ENCODE data around the gene OR12D3.
"Not testable (repeated sequence)": the region's sequence is repeated elsewhere in the genome, so short reads cannot be mapped to it uniquely, and the experiment has no call there.

OR12D3 gene

DNA sequence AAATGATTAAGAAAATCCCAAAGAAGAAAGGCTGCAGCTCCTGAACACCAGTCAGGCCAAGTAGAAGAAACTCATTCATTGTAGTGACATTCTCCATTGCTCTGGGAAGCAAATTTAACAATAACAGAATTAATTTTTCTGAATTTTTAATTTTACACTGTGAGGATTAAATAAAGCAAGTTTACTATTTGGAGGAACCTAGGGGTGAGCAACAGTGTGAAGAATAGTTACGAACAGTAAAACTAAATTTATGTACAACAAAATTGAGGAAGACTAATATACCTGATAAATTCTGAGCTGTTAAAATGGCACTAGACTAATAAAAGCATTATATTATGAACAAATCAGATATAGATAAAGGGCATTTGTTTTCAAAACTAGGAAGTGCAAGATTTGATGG is at the start of gene OR12D3:
Gene OR12D3 (minus strand): TSS at position 101 of the 400 bp plus-strand sequence. CDS start 4 bp downstream, at position 97.
- DNase-seq (ENCODE audit: low read depth in 2 of 3, low spot score in 1 of 3): no peak

DNA sequence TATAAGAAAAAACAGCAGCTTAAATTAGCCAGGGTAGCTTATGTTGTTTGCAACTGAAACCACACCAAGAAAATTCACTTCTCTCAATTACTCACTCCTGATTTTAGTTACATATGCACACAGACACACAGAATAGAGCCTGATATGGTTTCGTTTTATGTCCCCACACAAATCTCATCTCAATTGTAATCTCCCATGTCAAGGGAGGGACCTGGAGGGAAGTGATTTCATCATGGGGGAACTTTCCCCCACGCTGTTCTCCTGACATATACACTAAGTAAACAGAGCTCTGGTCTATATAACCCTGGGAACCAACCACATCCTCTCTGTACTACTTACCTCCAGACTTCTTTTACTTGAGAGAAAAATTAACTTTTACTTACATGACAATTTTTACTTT is 49.5 kb upstream of the OR12D3 start:
- DNase-seq (ENCODE audit: low read depth in 2 of 3, low spot score in 1 of 3): no peak

DNA sequence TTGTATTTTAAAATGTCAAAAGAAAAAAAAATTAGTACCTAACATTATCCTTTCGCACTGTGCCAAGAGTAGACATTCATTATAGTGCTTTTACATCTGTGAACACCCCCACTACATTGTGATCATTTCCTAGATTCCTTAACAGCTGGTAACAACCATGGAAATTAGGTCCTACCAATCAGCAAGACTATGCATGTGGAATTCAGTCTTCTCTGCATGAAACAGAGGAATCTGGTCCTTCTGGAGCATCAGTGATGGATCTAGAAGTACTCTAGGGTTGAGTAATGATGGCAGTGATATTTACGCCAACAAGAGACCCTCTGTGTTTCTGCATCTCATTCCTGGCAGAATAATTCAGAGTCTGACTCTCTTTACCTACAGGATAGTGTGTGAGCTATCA is 49.1 kb upstream of the OR12D3 start:
- no peak for DNase-seq (ENCODE audit: low read depth in 2 of 3, low spot score in 1 of 3)

- no peak for DNase-seq (ENCODE audit: low read depth in 2 of 3, low spot score in 1 of 3)
Observed at GRCh38 chr6:29419516-29419915, 44.4 kb upstream of the OR12D3 start.

GRCh38 chr6:29414588-29414987 is 39.5 kb upstream of the OR12D3 start, which contains the start of gene OR12D1:
Gene OR12D1, plus strand, starts transcription at chr6:29414928.
- no peak for DNase-seq (ENCODE audit: low read depth in 2 of 3, low spot score in 1 of 3)

- DNase-seq (ENCODE audit: low read depth in 2 of 3, low spot score in 1 of 3): no peak
Observed at GRCh38 chr6:29403801-29404200, 28.7 kb upstream of the OR12D3 start.

DNA sequence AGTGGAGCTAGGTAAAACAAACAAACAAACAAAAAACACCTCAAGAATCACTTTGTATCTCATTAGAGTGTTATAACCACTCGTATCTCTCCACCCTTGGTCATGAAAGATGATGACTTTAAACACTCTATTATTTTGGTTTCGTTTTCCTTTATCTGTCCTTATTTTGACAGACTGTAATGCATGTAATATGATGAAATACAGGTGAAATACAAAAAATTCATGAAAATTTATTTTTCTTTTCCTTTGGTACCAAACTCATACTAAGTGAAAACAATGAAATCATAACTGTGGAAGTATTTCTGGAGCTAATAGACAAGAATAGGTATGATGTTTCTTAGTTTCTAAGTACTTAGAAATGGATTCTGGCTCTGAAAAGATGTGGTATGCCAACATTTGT is 24.4 kb upstream of the OR12D3 start:
- no peak for DNase-seq (ENCODE audit: low read depth in 2 of 3, low spot score in 1 of 3)

DNA sequence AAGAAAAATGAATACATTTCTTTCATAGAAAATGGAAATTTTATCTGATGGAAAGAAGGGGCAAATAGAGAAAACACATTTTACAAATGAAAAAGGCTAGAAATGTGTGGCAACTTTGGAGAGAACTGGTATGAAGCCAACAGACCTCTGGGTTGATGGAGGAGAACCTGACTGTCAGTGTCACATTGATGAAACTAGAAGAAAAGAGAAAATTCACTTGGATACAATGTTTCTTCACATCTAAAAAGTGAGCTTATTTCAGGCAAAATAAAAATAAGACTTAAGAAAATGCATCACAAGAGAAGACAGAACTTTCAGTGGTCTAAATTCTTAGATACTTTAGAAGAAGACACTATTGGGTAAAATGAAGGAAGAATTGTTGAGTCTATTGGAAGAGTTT is 20.2 kb upstream of the OR12D3 start, which contains the start of gene OR12D2:
Gene OR12D2 (plus strand): TSS at position 301 of the 400 bp plus-strand sequence. CDS start 1,069 bp downstream, outside the sequence.
- DNase-seq (ENCODE audit: low read depth in 2 of 3, low spot score in 1 of 3): no peak

GRCh38 chr6:29388533-29388932 is 13.4 kb upstream of the OR12D3 start:
- DNase-seq (ENCODE audit: low read depth in 2 of 3, low spot score in 1 of 3): no peak

DNA sequence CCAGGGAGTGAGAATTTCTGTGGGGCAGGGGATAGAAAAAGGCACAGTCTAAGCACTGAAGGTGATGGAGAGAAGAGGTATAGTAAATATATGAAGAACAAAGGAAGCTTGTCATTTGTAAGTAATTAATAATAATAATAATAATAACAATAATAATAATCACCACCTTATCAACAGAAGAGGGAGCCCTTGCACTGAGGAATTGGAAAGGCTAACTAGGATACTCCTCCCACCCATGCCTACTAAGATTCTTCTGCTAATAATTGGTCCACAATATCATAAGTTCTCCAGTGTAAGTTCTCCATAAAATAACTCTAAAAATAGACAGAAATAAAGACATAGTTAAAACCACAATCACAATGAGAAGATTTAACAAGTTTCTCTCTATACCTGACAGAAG is 912 bp upstream of the OR12D3 start:
- DNase-seq (ENCODE audit: low read depth in 2 of 3, low spot score in 1 of 3): no peak

GRCh38 chr6:29368765-29369164 is 6.3 kb downstream of the OR12D3 start, which contains the start of gene OR5V1:
Gene OR5V1, minus strand, starts transcription at chr6:29368865. Its CDS starts 12,670 bp downstream, at chr6:29356195.
- DNase-seq (ENCODE audit: low read depth in 2 of 3, low spot score in 1 of 3): no peak

- DNase-seq (ENCODE audit: low read depth in 2 of 3, low spot score in 1 of 3): no peak
Observed at GRCh38 chr6:29355603-29356002, 19.5 kb downstream of the OR12D3 start.

DNA sequence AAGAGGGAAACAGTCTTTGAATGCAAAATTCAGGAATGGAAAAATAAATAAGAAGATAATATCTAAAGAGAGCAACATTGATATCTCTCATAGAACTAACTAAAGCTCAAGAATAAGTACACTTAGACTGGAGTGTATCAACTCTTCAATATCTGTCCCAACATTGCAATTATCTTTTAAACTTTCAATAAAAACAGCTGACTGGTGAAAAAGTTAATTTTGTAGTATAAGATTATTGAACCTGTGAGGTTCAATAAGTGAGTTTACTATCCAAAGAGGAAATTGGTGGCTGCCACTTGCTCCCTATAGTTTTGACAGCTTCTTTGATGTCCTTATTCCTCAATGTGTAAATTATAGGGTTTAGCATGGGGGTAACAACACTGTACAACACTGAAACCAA is 20.1 kb downstream of the OR12D3 start:
- DNase-seq (ENCODE audit: low read depth in 2 of 3, low spot score in 1 of 3): no peak

GRCh38 chr6:29349348-29349747 is 25.7 kb downstream of the OR12D3 start:
- DNase-seq (ENCODE audit: low read depth in 2 of 3, low spot score in 1 of 3): not testable (repeated sequence)

- no peak for DNase-seq (ENCODE audit: low read depth in 2 of 3, low spot score in 1 of 3)
Observed at GRCh38 chr6:29345380-29345779, 29.7 kb downstream of the OR12D3 start.

DNA sequence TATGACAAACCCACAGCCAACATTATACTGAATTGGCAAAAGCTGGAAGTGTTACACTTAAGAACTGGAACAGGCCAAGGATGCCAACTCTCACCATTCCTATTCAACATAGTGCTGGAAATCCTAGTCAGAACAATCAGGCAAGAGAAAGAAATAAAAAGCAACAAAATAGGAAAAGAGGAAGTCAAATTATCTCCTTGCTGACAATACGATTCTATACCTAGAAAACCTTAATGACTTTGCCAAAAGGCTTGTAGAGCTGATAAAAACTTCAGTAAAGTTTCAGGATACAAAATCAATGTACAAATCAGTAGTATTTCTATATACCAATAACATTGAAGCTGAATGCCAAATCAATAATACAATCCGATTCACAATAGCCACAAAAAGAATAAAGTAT is 38.8 kb downstream of the OR12D3 start:
- no peak for DNase-seq (ENCODE audit: low read depth in 2 of 3, low spot score in 1 of 3)

DNA sequence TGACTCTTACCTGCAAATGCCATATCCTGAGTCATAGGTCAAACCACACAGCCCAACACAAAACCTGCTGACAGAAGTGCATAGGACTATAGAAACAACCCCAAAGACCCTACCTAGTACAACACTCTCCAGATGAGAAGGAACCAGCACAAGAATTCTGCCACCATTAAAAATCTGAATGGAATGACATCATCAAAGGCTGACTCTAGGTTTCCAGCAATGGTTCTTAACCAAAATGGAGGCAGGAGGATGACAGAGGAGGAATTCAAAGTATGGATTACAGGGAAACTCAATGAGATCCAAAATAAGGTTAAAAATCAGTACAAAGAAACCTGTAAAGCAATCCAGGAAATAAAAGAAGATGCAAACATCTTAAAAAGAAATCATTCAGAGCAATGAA is 42.4 kb downstream of the OR12D3 start:
- DNase-seq (ENCODE audit: low read depth in 2 of 3, low spot score in 1 of 3): no peak

GRCh38 chr6:29325777-29326176 is 49.3 kb downstream of the OR12D3 start:
- DNase-seq (ENCODE audit: low read depth in 2 of 3, low spot score in 1 of 3): no peak

All from stimulated activated CD4-positive, alpha-beta T cell treated with anti-CD3 and anti-CD28 coated beads, Interleukin-12 subunit alpha, Interleukin-12 subunit beta, amount 100 ng/mL, for 48 hours (primary cell).